Activated CD8-positive, alpha-beta memory T cell treated with anti-CD3 and anti-CD28 coated beads for 36 hours (primary cell): ENCODE results near the gene MAGI1. TPM values are rescaled to one million over a fixed set of nuclear protein-coding genes. Genes with fewer than 3 reads are reported as not detected.
"Not testable (repeated sequence)": the region's sequence is repeated elsewhere in the genome, so short reads cannot be mapped to it uniquely, and the experiment has no call there.

ENCODE experiments used
- CTCF ChIA-PET: fragments of 350-600 bp; sonication (Branson Sonifier 250); formaldehyde crosslinking; loops from one replicate; lab custom pipeline; 2021; ENCODE audit warnings: antibody characterized with exemption; lab: Charles Lee
- POLR2A ChIA-PET: fragments of 350-600 bp; sonication (Branson Sonifier 250); formaldehyde crosslinking; loops from one replicate; lab custom pipeline; 2021; ENCODE audit warnings: antibody characterized with exemption; lab: Charles Lee
- total RNA-seq, 2 experiments: library from RNA; stranded (reverse); gene quantifications; one replicate each; pipeline ENCODE4 v1.2.3, GENCODE V29; 2021

The MAGI1 gene
- total RNA-seq, 2 experiments from 2014 or later: 0.38 to 0.53 TPM

DNA sequence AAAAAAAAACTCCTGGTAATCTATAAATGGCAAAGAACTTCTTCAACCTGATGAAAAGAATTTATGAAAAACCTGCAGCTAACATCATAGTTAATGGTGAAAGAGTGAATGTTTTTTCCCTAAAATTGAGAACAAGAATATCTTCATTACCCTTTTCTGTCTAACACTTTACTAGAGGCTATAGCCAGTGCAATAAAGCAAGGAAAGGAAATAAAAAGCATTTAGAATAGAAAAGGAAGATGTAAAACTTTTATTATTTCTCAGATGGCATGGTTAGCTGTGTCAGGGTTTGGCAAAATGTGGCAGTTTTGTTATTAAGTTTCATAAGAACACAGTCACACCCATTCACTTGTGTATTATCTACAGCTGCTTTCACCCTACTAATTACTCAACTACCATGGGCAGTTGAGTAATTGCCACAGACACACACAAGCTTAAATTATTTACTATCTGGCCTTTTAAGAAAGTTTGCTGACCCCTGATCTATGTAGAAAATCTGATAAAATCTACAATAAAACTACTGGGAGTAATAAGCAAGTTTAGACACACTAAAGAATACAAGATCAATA lies 465.1 kb downstream of the MAGI1 start:
- POLR2A ChIA-PET: no interaction called here
- CTCF ChIA-PET: no interaction called here

- ChIA-PET CTCF (no interaction called here), POLR2A (no interaction called here)
Observed at GRCh38 chr3:65572175-65572777, 466.4 kb downstream of the MAGI1 start.

DNA sequence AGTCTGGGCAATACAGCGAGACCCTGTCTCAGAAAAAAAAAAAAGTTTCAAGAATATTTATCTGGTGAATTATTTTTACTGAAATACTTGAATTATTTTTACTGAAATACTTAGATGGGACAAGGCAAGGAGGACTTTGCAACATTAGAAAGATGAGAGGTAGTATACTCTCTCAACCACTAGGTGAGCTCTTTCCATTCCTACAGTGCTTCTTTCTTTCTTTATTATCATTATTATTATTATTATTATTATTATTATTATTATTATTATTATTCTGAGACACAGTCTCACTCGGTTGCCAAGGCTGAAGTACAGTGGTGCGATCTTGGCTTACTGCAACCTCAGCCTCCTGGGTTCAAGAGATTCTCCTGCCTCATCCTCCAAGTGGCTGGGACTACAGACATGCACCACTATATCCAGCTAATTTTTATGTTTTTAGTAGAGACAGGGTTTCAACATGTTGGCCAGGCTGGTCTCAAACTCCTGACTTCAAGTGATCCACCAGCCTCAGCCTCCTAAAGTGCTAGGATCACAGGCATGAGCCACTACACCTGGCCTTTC lies 468.8 kb downstream of the MAGI1 start:
- ChIA-PET CTCF (no interaction called here), POLR2A (no interaction called here)

DNA sequence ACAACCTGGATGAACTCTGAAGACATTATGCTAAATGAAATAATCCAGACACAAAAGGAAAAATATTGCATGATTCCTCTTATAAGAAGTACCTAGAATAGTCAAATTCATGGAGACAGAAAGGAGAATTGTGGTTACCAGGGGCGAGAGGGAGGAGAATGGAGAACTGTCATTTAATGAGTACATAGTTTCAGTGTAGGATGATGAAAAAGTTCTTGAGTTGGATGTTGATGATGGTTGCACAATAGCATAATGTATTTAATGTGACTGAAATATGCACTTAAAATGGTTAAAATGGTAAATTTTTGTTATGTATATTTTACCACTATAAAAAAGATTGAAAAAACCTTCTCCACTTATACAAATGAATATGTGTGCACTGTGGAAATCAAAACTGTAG lies 469.6 kb downstream of the MAGI1 start:
- POLR2A ChIA-PET: no interaction called here
- CTCF ChIA-PET: no interaction called here

DNA sequence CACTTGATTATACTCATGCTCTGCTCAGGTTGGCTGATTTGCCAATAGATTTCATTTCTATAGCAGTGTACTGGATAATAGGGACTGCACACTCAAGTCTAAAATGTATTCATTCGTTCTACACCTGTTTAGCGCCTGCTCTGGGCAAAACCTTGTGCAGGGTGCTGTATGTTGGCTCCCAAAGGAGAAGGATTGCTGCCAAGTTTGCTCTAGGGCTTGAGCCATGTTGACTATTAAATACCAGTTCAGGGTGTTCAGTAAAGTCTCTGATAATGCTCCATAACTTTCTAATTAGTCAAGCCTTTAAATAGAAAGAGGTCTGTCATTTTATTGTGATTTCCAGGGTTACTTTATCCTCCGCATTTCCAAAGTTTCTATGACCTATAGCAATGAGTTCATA lies 470.2 kb downstream of the MAGI1 start:
- ChIA-PET POLR2A (no interaction called here), CTCF (no interaction called here)

DNA sequence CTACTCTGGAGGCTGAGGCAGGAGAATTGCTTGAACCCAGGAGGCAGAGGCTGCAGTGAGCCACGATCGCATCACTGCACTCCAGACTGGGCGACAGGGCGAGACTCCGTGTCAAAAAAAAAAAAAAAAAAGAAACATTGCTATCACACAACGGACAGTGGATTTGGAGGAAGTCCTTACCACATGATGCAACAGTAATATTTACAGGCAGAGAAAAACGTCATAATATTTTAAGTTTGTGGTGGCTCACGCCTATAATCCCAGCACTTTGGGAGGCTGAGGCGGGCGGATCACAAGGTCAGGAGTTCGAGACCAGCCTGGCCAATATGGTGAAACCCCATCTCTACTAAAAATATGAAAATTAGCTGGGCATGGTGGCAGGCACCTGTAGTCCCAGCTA lies 473.0 kb downstream of the MAGI1 start:
- POLR2A ChIA-PET: not testable (repeated sequence)
- CTCF ChIA-PET: interaction anchor here (0.7 kb wide), 1 partner anchor 1801 kb away, joined by 3 read pairs; no protein-coding TSS in a partner anchor

DNA sequence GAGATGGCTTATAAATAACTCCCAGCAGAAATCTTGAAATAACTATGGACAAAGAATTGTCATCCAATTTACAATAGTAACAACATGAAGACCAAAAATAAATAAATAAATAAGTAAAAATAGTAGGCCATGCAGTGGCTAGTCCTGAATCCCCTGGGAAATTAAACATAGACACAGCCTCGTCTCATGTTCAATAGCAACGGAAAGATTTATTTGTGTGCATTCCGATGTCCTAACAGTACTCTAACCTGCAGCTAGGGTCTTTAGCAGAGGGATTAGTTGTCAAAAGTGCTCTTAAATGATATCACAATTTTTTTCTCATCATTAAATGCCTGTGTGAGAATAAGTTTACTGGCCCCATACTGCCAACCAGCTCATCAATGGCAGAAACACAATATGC lies 474.2 kb downstream of the MAGI1 start:
- POLR2A ChIA-PET: no interaction called here
- CTCF ChIA-PET: no interaction called here

GRCh38 chr3:65563861-65564260 lies 474.9 kb downstream of the MAGI1 start:
- CTCF ChIA-PET: no interaction called here

GRCh38 chr3:65562447-65562846 lies 476.3 kb downstream of the MAGI1 start:
- POLR2A ChIA-PET: no interaction called here
- CTCF ChIA-PET: no interaction called here

More at GRCh38 chr3:65563861-65564260, 474.9 kb downstream of the MAGI1 start:
- POLR2A ChIA-PET: no interaction called here

DNA sequence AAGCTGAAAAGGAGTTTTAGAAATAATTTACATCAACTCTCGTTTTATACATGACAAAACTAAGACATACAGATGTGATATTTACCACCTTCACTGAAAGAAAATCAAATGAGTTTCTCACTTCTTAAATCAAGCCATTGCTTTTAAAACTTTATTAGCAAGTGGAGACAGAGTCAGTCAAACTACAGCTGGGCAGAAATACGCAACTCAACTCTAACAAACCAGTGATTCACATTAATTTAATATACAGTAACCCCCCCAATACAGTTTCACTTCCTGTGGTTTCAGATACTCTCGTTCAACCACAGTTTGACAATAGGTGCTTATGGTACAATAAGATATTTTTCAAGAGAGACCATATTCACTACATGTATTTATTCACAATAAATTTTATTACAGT lies 477.1 kb downstream of the MAGI1 start:
- ChIA-PET CTCF (no interaction called here), POLR2A (no interaction called here)

GRCh38 chr3:65560901-65561300 lies 477.8 kb downstream of the MAGI1 start:
- CTCF ChIA-PET: no interaction called here
- POLR2A ChIA-PET: no interaction called here

DNA sequence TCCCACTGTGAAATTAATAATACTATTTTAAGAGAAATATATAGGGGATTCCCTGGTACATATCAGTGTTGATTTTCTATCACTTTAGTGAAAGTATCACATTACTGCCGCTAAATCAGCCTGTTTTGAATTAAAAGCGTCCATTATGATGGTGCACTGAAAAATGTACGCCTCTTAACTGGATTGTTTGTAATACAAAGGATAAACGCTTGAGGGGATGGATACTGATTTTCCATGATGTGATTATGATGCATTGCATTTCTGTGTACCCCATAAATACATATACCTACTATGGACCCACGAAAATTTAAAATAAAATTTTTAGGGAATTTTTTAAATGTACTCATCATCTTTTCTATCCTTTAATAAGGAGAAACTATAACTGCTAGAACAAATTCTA lies 478.6 kb downstream of the MAGI1 start:
- ChIA-PET CTCF (no interaction called here), POLR2A (no interaction called here)

DNA sequence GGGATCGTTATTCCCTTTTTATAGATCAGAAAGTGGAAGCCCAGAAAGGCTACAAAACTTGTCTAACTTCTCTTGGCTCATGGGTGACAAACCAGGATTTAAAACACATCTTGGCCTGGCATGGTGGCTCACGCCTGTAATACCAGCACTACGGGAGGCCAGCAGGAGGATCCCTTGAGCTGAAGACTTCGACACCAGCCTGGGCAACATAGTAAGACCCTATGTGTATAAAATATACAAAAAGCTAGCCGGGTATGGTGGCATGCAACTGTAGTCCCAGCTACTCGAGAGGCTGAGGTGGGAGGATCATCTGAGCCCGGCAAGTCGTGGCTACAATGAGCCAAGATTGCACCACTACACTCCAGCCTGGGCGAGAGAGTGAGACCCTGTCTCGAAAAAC lies 479.1 kb downstream of the MAGI1 start:
- ChIA-PET CTCF (no interaction called here), POLR2A (no interaction called here)

DNA sequence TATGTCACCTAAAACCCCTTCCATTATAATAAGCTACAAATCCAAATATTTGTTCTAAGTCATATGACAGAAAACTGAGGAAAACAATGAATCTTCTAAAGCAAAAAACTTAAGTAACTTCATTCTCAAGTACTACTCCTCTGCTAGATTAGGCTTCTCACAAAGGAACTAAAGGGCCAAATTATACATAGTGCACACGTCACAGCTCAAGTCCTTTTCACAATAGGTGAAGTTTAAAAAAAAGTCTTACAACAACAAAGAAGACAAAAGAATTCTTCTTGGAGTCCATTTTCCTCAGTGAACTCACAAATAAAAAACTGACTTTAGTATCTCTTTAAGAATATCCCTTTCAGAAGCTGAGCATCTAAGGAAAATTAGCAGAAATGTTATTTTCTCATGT lies 479.9 kb downstream of the MAGI1 start:
- ChIA-PET CTCF (no interaction called here), POLR2A (no interaction called here)

DNA sequence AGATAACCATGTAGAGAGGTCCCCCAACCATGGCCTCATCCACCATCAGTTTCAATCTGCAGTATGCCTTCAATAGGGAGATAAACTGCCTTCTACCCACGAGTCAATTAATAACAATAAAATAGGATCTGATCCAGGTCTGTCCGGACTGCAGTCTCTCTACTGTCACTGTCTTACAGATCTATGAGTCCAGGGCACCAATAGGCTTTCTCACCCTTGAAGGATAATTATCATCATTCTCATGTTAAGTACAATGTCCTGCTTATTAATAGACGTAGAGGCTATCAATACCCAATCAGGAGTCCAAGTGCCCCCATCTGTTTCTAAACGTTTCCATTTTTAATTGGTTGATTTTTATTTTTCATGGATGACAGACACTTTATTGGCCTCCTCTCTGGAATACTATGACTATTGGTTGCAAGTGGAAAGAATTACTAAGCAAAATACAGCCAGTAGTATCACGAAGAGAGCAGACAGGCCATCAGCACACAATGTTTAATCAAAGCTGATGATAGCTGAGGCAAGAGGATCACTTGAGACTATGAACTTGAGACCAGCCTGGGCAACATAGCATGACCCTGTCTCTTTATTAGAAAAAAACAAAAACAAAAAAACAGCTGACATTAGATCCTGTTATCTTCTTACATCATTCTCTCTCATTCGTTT lies 480.7 kb downstream of the MAGI1 start:
- ChIA-PET POLR2A (no interaction called here), CTCF (no interaction called here)

- ChIA-PET CTCF (no interaction called here), POLR2A (no interaction called here)
Observed at GRCh38 chr3:65556934-65557577, 481.7 kb downstream of the MAGI1 start.

GRCh38 chr3:65552434-65552833 lies 486.3 kb downstream of the MAGI1 start:
- POLR2A ChIA-PET: no interaction called here
- CTCF ChIA-PET: no interaction called here

GRCh38 chr3:65551945-65552344 lies 486.8 kb downstream of the MAGI1 start:
- ChIA-PET POLR2A (no interaction called here), CTCF (no interaction called here)

- ChIA-PET POLR2A (no interaction called here), CTCF (no interaction called here)
Observed at GRCh38 chr3:65550137-65550536, 488.6 kb downstream of the MAGI1 start.

DNA sequence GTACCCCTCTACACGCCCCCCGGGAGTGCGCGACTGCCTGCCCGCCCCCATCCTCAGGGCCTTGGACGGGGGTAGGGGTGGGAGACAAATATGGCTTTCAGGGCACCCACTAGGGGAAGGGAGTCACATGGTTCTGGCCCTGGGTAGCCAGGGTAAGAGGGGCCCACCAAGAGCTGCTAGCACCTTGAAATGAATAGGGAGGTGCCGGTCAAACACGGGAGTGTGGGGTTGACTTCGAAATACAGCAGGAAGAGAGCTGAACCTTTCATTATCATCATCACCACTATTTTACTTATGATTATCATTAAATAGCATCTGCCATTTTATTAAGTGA lies 489.1 kb downstream of the MAGI1 start:
- ChIA-PET POLR2A (no interaction called here), CTCF (no interaction called here)
